ENCODE results near the gene RASSF1.

The RASSF1 gene

GRCh38 chr3:50302095-50303012, 38.3 kb downstream of the RASSF1 start:
- in situ Hi-C loops (cut with HindIII; ENCODE audit: low sequenced_read_pairs): no loop called here
- no peak for TF ChIP-seq CTCF (IDR thresholded peaks at IDR 0.05; ENCODE audit: low read depth, low read length)
- DNase-seq (ENCODE audit: low read depth, low spot score): no peak
- no peak overlapping the region for H3K4me3 ChIP-seq (ENCODE audit: low read depth, low read length)

GRCh38 chr3:50300681-50301254, 39.9 kb downstream of the RASSF1 start:
- no peak overlapping the region for H3K4me3 ChIP-seq (ENCODE audit: low read depth, low read length)
- no peak for TF ChIP-seq CTCF (IDR thresholded peaks at IDR 0.05; ENCODE audit: low read depth, low read length)
- in situ Hi-C loops (cut with HindIII; ENCODE audit: low sequenced_read_pairs): no loop called here
- no peak for DNase-seq (ENCODE audit: low read depth, low spot score)

- DNase-seq (ENCODE audit: low read depth, low spot score): no peak
- TF ChIP-seq CTCF (IDR thresholded peaks at IDR 0.05; ENCODE audit: low read depth, low read length): no peak
- in situ Hi-C loops (cut with HindIII; ENCODE audit: low sequenced_read_pairs): no loop called here
- peak overlapping the region; percentile 77 for H3K4me3 ChIP-seq (ENCODE audit: low read depth, low read length)
Observed at GRCh38 chr3:50299929-50300680, 40.5 kb downstream of the RASSF1 start.

- no peak for TF ChIP-seq CTCF (IDR thresholded peaks at IDR 0.05; ENCODE audit: low read depth, low read length)
- DNase-seq (ENCODE audit: low read depth, low spot score): no peak
- peak overlapping the region; percentile 77 for H3K4me3 ChIP-seq (ENCODE audit: low read depth, low read length)
- in situ Hi-C loops (cut with HindIII; ENCODE audit: low sequenced_read_pairs): no loop called here
Observed at GRCh38 chr3:50299638-50299928, 41.1 kb downstream of the RASSF1 start.

GRCh38 chr3:50298836-50299637, 41.6 kb downstream of the RASSF1 start, which contains the start of the genes HYAL3 and NAA80:
HYAL3 (minus strand) TSS chr3:50299405; CDS start chr3:50295602, 3,803 bp downstream.
NAA80 (minus strand) TSS chr3:50299405; CDS start chr3:50297463, 1,942 bp downstream.
- in situ Hi-C loops (cut with HindIII; ENCODE audit: low sequenced_read_pairs): no loop called here
- TF ChIP-seq CTCF (IDR thresholded peaks at IDR 0.05; ENCODE audit: low read depth, low read length): no peak
- DNase-seq (ENCODE audit: low read depth, low spot score): peak; percentile 100
- H3K4me3 ChIP-seq (ENCODE audit: low read depth, low read length): peak within 1 kb of the TSS; percentile 77

Data from astrocyte of the spinal cord (primary cell).